ENCODE data around the gene TRIM28.

The TRIM28 gene

GRCh38 chr19:58581227-58582141 is 37.6 kb downstream of the TRIM28 start:
- no peak for DNase-seq

GRCh38 chr19:58582985-58583384 is 39.1 kb downstream of the TRIM28 start:
- no peak for DNase-seq

- DNase-seq: no peak
Observed at GRCh38 chr19:58584498-58585441, 40.9 kb downstream of the TRIM28 start.

- no peak for DNase-seq
Observed at GRCh38 chr19:58585442-58586132, 41.7 kb downstream of the TRIM28 start.

- no peak for DNase-seq
Observed at GRCh38 chr19:58586133-58586765, 42.4 kb downstream of the TRIM28 start.

All from cerebellar nuclear complex (tissue), 1 donor.